ENCODE data around the gene KLHDC3. TPM values are rescaled to one million over a fixed set of nuclear protein-coding genes. Genes with fewer than 3 reads are reported as not detected.
A peak's percentile ranks its signal among the peaks of the same experiment; 100 is the strongest.

KLHDC3 gene
- total and polyA plus RNA-seq, 2 of the 13 experiments (the other 11 are each of a cell fraction or from before 2014, with no cell fraction given) = 78.3 to 91.5 TPM

DNA sequence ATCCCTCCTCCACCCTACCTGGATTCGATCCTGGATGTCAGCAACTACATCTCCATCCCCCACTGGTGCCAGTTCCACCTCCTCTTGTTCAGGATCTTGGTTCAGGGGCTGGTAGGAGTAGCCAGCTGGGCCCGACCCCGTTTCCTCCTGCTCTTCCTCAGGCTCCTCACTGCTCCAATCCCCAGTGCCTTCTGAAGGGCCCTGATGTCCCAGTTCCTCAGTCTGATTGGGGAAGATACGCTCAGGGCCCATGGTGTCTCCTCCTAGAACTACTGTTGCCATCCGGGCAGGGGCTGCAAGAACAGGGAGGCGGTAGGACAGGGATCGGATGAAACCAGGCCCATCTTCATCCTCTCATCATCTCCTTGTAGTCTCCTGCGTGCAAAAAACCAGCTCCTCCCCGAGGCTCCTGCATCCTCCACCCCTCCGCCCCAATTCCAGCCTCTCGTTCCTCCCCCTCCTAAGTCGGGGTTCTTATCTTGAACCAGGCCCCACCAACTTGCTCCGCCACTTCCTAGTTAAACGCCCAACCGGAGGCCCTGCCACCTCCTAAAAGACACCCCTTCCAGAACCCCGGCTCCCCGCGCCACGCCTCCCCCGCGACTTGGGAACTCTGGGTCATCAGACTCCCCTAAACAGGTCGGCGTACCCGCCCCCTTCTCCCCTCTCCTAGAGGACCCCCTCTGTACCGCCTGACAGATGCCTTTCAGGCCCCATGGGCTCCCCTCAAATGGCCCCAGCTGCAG, 779 bp upstream of the KLHDC3 start (continued):
- TF ChIP-seq PITX1 (CRISPR knock-in tag; IDR thresholded peaks at IDR 0.05) (no peak), ZNF496 (CRISPR knock-in tag; IDR thresholded peaks at IDR 0.05; ENCODE audit: insufficient replicate concordance) (no peak), ZFP36L1 (CRISPR knock-in tag; IDR thresholded peaks at IDR 0.05) (no peak), ZNF713 (CRISPR knock-in tag; IDR thresholded peaks at IDR 0.05) (no peak), NR1H2 (CRISPR knock-in tag; IDR thresholded peaks at IDR 0.05; ENCODE audit: borderline replicate concordance, low read depth) (no peak), ZNF264 (CRISPR knock-in tag; IDR thresholded peaks at IDR 0.05) (no peak), ZBTB2 (CRISPR knock-in tag; IDR thresholded peaks at IDR 0.05; ENCODE audit: low read depth) (peak; percentile 6; the same call in 1 of the 2 replicates), RARA (CRISPR knock-in tag; IDR thresholded peaks at IDR 0.05) (no peak), SALL1 (CRISPR knock-in tag; IDR thresholded peaks at IDR 0.05) (no peak), IRF9 (CRISPR knock-in tag; IDR thresholded peaks at IDR 0.05; ENCODE audit: borderline replicate concordance) (no peak), KLF12 (CRISPR knock-in tag; IDR thresholded peaks at IDR 0.05; ENCODE audit: borderline replicate concordance) (no peak), MBNL3 (CRISPR knock-in tag; conservative IDR thresholded peaks at IDR 0.05) (no peak), ZNF572 (CRISPR knock-in tag; IDR thresholded peaks at IDR 0.05) (no peak), FIP1L1 (IDR thresholded peaks at IDR 0.05; ENCODE audit: borderline replicate concordance, insufficient read depth, low read depth, low read length) (no peak), TARDBP (CRISPR knock-in tag; IDR thresholded peaks at IDR 0.05) (no peak), ZNF337 (CRISPR knock-in tag; IDR thresholded peaks at IDR 0.05; ENCODE audit: borderline replicate concordance, low read depth) (no peak), ZMAT3 (CRISPR knock-in tag; conservative IDR thresholded peaks at IDR 0.05) (no peak), ZNF468 (CRISPR knock-in tag; IDR thresholded peaks at IDR 0.05) (no peak), ZFP82 (CRISPR knock-in tag; IDR thresholded peaks at IDR 0.05; ENCODE audit: borderline replicate concordance) (no peak), ZNF576 (CRISPR knock-in tag; IDR thresholded peaks at IDR 0.05) (no peak), TRIM22 (IDR thresholded peaks at IDR 0.05) (no peak)
- TF ChIP-seq, protein P1, sequence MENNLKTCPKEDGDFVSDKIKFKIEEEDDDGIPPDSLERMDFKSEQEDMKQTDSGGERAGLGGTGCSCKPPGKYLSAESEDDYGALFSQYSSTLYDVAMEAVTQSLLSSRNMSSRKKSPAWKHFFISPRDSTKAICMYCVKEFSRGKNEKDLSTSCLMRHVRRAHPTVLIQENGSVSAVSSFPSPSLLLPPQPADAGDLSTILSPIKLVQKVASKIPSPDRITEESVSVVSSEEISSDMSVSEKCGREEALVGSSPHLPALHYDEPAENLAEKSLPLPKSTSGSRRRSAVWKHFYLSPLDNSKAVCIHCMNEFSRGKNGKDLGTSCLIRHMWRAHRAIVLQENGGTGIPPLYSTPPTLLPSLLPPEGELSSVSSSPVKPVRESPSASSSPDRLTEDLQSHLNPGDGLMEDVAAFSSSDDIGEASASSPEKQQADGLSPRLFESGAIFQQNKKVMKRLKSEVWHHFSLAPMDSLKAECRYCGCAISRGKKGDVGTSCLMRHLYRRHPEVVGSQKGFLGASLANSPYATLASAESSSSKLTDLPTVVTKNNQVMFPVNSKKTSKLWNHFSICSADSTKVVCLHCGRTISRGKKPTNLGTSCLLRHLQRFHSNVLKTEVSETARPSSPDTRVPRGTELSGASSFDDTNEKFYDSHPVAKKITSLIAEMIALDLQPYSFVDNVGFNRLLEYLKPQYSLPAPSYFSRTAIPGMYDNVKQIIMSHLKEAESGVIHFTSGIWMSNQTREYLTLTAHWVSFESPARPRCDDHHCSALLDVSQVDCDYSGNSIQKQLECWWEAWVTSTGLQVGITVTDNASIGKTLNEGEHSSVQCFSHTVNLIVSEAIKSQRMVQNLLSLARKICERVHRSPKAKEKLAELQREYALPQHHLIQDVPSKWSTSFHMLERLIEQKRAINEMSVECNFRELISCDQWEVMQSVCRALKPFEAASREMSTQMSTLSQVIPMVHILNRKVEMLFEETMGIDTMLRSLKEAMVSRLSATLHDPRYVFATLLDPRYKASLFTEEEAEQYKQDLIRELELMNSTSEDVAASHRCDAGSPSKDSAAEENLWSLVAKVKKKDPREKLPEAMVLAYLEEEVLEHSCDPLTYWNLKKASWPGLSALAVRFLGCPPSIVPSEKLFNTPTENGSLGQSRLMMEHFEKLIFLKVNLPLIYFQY (CRISPR knock-in tag; IDR thresholded peaks at IDR 0.05; ENCODE audit: borderline replicate concordance) = no peak
